ENCODE results near the gene MYL11. TPM values are rescaled to one million over a fixed set of nuclear protein-coding genes. Genes with fewer than 3 reads are reported as not detected.

Gene MYL11
- total and polyA plus RNA-seq, 4 donors: 0.70 TPM; not detected in 3

DNA sequence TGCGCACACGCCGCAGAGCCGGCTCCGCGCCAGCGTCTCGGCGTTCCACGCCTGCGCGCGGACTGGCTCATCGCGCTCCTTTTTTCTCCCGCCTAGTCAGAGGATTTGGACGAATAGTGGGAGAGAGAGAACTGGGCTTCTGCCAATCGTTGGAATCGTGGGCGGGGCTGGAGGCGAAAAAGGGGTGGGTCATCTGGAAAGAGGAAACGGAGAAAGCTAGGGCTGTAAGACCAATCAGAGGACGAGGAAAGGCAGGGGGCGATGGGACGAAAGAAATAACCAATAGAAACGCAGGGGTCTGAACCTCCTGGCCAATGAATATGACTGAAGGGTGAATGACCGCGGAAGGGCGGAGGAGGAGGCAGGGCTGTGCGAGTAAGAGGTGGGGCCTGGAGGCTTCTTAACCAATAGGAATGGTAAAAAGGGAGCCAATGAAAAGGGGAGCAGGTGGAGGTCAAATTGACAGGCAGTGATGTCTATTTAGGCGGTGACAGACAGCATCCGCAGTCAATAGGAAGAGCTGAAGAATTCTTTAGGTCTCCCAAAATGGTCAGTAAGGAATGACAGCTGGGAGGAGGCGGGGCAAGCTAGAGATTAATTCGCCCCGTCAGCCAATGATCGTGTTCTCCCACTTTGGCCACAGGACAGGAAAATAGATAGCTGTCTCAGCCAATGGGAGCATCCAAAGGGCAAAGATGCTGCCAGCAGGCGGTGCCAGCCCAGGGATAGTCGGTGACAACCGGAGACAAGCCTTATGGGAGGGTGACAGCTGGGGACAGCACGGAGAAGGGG is 4.0 kb upstream of the MYL11 start, which contains the start of gene TBC1D10B (continued):
- TF ChIP-seq, protein P1, sequence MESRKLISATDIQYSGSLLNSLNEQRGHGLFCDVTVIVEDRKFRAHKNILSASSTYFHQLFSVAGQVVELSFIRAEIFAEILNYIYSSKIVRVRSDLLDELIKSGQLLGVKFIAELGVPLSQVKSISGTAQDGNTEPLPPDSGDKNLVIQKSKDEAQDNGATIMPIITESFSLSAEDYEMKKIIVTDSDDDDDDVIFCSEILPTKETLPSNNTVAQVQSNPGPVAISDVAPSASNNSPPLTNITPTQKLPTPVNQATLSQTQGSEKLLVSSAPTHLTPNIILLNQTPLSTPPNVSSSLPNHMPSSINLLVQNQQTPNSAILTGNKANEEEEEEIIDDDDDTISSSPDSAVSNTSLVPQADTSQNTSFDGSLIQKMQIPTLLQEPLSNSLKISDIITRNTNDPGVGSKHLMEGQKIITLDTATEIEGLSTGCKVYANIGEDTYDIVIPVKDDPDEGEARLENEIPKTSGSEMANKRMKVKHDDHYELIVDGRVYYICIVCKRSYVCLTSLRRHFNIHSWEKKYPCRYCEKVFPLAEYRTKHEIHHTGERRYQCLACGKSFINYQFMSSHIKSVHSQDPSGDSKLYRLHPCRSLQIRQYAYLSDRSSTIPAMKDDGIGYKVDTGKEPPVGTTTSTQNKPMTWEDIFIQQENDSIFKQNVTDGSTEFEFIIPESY (IDR thresholded peaks at IDR 0.05): peak; percentile 73
- TF ChIP-seq EGR1 (IDR thresholded peaks at IDR 0.05; ENCODE audit: low read depth in 2 of 2) (peak; percentile 43 to 53), HNF4A (conservative IDR thresholded peaks at IDR 0.05) (peak; percentile 2 to 58)

DNA sequence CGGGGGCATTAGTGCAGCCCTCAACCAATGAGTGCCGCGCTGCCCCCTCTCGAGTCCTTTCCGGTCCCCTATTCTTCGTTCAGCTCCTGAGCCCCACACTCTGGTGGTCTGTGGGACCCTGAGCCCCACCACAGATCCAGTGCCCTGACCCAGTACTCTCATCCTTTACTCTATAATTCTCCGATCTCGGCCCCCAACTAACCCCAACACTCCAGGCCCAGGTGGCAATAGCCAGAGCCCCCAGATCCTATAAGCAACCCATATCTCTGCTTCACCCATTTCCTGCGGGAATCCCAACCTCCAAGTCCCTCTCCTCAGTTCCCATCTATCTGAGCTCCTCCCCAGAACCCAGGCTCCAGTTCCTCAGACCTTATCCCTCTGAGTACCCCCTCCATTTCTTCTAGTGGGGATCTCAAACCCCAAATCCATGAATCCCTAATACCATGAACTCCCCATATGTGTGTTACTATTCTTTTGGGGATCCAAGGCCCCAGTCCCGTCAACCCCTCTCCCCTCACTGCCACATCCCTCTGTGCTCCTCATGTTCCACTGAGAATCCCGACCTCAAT is 3.3 kb upstream of the MYL11 start:
- peak overlapping the region; percentile 3 to 39 (median 15) for H3K4me3 ChIP-seq (ENCODE audit: low read depth in 1 of 3, low read length in 3 of 3)

More for the DNA sequence above, 3.3 kb upstream of the MYL11 start:
- no peaks in the 10 kb centered on the region for H3K36me3 ChIP-seq (ENCODE audit: control insufficient read depth in 4 of 4, insufficient read depth in 3 of 4, low read depth in 1 of 4, low read length in 3 of 4)
- H3K4me1 ChIP-seq (ENCODE audit: control insufficient read depth in 4 of 4, insufficient read depth in 4 of 4, low read length in 3 of 4): peaks cover 0 to 35% (median 29%) of the 10 kb centered on the region in 4 donors
- H3K9ac ChIP-seq (ENCODE audit: low read depth in 1 of 2, low read length in 2 of 2): peak overlapping the region in 1 of 2 donors; percentile 34
- no peaks in the 10 kb centered on the region for H3K27me3 ChIP-seq (ENCODE audit: control insufficient read depth in 4 of 4, insufficient read depth in 4 of 4, low read length in 3 of 4)
- no peaks in the 10 kb centered on the region for H3K9me3 ChIP-seq (ENCODE audit: control insufficient read depth in 4 of 4, low read length in 3 of 4)
- TF ChIP-seq, protein P2, sequence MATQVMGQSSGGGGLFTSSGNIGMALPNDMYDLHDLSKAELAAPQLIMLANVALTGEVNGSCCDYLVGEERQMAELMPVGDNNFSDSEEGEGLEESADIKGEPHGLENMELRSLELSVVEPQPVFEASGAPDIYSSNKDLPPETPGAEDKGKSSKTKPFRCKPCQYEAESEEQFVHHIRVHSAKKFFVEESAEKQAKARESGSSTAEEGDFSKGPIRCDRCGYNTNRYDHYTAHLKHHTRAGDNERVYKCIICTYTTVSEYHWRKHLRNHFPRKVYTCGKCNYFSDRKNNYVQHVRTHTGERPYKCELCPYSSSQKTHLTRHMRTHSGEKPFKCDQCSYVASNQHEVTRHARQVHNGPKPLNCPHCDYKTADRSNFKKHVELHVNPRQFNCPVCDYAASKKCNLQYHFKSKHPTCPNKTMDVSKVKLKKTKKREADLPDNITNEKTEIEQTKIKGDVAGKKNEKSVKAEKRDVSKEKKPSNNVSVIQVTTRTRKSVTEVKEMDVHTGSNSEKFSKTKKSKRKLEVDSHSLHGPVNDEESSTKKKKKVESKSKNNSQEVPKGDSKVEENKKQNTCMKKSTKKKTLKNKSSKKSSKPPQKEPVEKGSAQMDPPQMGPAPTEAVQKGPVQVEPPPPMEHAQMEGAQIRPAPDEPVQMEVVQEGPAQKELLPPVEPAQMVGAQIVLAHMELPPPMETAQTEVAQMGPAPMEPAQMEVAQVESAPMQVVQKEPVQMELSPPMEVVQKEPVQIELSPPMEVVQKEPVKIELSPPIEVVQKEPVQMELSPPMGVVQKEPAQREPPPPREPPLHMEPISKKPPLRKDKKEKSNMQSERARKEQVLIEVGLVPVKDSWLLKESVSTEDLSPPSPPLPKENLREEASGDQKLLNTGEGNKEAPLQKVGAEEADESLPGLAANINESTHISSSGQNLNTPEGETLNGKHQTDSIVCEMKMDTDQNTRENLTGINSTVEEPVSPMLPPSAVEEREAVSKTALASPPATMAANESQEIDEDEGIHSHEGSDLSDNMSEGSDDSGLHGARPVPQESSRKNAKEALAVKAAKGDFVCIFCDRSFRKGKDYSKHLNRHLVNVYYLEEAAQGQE (IDR thresholded peaks at IDR 0.05): peak; percentile 13
- TF ChIP-seq, protein P3, sequence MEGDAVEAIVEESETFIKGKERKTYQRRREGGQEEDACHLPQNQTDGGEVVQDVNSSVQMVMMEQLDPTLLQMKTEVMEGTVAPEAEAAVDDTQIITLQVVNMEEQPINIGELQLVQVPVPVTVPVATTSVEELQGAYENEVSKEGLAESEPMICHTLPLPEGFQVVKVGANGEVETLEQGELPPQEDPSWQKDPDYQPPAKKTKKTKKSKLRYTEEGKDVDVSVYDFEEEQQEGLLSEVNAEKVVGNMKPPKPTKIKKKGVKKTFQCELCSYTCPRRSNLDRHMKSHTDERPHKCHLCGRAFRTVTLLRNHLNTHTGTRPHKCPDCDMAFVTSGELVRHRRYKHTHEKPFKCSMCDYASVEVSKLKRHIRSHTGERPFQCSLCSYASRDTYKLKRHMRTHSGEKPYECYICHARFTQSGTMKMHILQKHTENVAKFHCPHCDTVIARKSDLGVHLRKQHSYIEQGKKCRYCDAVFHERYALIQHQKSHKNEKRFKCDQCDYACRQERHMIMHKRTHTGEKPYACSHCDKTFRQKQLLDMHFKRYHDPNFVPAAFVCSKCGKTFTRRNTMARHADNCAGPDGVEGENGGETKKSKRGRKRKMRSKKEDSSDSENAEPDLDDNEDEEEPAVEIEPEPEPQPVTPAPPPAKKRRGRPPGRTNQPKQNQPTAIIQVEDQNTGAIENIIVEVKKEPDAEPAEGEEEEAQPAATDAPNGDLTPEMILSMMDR (IDR thresholded peaks at IDR 0.05; ENCODE audit: low read depth, low read length, missing input control): no peak
- 25% methylated on average over 11 of the region's 11 CpGs for WGBS
- peak overlapping the region; percentile 77 to 82 for H3K27ac ChIP-seq (ENCODE audit: low read depth in 1 of 2, low read length in 2 of 2)
- DNase-seq (ENCODE audit: low spot score): no peak

Data from liver (tissue), 9 donors.